HL-60 (cell line): Measurements from ENCODE around the gene TRABD2B.

ENCODE experiments used
- CTCF ChIP-seq: IDR thresholded peaks from one replicate; pipeline ENCODE4 v1.5.1; 2011; ENCODE audit warnings: low read length, control low read depth, inconsistent platforms; ENCODE audit not compliant: insufficient read depth
- GABPA ChIP-seq: IDR thresholded peaks from 2 replicates; pipeline ENCODE4 v1.6.1; 2012; ENCODE audit warnings: low read depth
- POLR2AphosphoS5 ChIP-seq: IDR thresholded peaks from 2 replicates; pipeline ENCODE4 v1.6.1; 2012; ENCODE audit warnings: low read depth
- REST ChIP-seq: IDR thresholded peaks from 2 replicates; pipeline ENCODE4 v1.6.1; 2012; ENCODE audit warnings: low read depth; ENCODE audit not compliant: insufficient replicate concordance
- SPI1 ChIP-seq: IDR thresholded peaks from 2 replicates; pipeline ENCODE4 v1.6.1; 2012; ENCODE audit warnings: low read depth, mild to moderate bottlenecking, borderline replicate concordance

DNA sequence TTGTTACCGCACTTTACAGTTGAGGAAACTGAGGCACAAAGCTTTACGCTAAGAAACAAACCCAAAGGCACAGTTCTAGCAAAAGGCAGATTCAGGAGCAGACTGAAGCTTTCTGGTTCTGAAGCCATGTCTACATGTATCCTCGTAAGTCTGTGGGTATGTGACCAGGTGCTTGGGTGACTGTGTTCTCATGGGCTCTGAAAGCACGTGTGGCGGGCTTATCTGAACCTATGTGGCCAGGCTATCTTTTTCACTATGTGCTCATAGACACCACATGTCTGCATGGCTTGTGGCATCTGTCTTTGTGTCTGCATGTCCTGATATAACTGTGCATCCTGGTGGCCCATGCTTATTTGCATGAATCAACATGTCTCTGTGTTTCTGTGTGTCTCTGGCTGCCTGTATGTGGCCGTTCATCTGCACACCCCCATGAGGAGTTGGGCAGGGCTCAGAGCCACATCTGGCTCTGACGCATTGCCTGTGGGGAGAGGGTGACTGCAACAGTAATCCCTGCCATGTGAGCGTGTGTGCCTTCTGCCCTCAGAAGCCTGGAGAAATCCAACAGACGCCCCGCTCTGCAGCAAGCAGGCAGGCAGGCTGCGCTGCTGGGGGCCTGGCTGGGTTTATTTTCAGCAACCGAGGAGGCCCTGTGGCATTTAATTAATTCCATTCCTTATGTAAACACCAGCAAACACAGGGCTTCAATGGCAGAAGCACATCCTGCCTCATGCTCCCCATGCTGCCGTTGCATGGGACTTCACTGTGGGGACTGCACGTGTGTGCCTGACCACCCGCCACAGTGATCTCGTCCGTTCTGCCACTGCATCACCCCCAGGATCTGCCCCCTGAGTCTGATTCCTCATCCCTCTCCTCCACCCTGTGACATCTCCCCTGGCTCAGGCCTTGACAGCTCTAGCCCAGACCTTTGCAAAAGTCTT, 115.4 kb downstream of the TRABD2B start:
- TF ChIP-seq POLR2AphosphoS5 (no peak), CTCF (no peak), REST (no peak), GABPA (no peak), SPI1 (no peak)
